Loucy (cell line): Measurements from ENCODE around the gene KANK2.

Experiments used
- CTCF ChIP-seq: fragments of 200-600 bp; sonication (generic); conservative IDR thresholded peaks from 2 replicates; pipeline ENCODE4 v1.5.1; 2014; ENCODE audit warnings: mild to moderate bottlenecking, antibody characterized with exemption, low read length
- EZH2phosphoT487 ChIP-seq: fragments of 200-600 bp; IDR thresholded peaks from 2 replicates; pipeline ENCODE4 v1.6.1; 2018; ENCODE audit warnings: antibody characterized with exemption, mild to moderate bottlenecking, moderate library complexity, borderline replicate concordance

DNA sequence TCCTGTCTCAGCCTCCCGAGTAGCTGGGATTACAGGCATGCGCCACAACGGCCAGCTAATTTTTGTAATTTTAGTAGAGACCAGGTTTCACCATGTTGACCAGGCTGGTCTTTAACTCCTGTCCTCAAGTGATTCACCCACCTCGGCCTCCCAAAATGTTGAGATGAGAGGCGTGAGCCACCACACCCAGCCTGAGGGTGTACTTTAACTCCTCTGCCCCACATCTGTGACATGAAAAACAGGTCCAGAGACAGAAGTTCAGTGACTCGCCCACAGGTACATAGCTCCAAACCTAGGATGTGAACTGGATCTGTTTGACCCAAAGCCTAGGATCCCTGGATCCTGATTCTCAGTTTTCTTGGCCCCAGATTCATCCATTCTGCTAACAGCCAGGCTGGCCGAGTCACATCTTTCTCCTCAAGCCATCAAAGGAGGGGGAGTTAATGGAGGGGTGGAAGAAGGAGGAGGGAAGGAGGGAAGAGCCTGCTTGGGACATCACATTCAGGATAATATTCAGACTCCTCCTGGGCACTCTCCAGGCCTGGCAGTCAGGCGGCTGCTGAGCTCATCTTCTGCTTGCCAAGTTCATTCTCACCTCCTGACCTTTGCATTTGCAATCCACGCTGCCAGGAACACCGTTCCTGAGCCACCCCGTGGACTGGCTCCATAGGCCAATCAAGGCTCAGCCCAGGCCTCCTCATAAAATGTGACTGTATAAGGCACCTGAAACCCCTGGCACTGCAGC lies 44.9 kb downstream of the KANK2 start:
- TF ChIP-seq CTCF (no peak), EZH2phosphoT487 (no peak)
